NCI-H146 treated with DMSO at 0.1 percent for 48 hours (cell line): ENCODE data around the gene CFAP97D2.
"Not testable (repeated sequence)": the region's sequence is repeated elsewhere in the genome, so short reads cannot be mapped to it uniquely, and the experiment has no call there.

ENCODE experiments used
- DNase-seq: peaks from one replicate; lab custom pipeline; 2025; ENCODE audit not compliant: unreplicated experiment; lab: John Stamatoyannopoulos, UW

Gene CFAP97D2

GRCh38 chr13:114143806-114144605 lies 35.1 kb upstream of the CFAP97D2 start:
- no peak for DNase-seq

GRCh38 chr13:114144606-114145244 lies 34.3 kb upstream of the CFAP97D2 start:
- no peak for DNase-seq

GRCh38 chr13:114145256-114145655 lies 33.8 kb upstream of the CFAP97D2 start:
- DNase-seq, result no peak

GRCh38 chr13:114145722-114146121 lies 33.3 kb upstream of the CFAP97D2 start:
- no peak for DNase-seq

- DNase-seq, result no peak
These were observed 32.9 kb upstream of the CFAP97D2 start for GRCh38 chr13:114146173-114146572.

GRCh38 chr13:114146629-114147028 lies 32.4 kb upstream of the CFAP97D2 start:
- no peak for DNase-seq

GRCh38 chr13:114147803-114148520 lies 31.1 kb upstream of the CFAP97D2 start:
- DNase-seq, result no peak

GRCh38 chr13:114148521-114148855 lies 30.6 kb upstream of the CFAP97D2 start:
- DNase-seq, result no peak

GRCh38 chr13:114148886-114149285 lies 30.2 kb upstream of the CFAP97D2 start:
- not testable (repeated sequence) for DNase-seq

GRCh38 chr13:114149774-114150740 lies 29.0 kb upstream of the CFAP97D2 start:
- peak; percentile 76 for DNase-seq

- no peak for DNase-seq
These were observed 28.0 kb upstream of the CFAP97D2 start for GRCh38 chr13:114151031-114151430.

GRCh38 chr13:114151565-114152284 lies 27.3 kb upstream of the CFAP97D2 start:
- no peak for DNase-seq

GRCh38 chr13:114152285-114152645 lies 26.8 kb upstream of the CFAP97D2 start:
- DNase-seq, result no peak

GRCh38 chr13:114152831-114153371 lies 26.2 kb upstream of the CFAP97D2 start:
- no peak for DNase-seq

GRCh38 chr13:114153485-114154080 lies 25.5 kb upstream of the CFAP97D2 start:
- no peak for DNase-seq

- DNase-seq, result no peak
These were observed 24.6 kb upstream of the CFAP97D2 start for GRCh38 chr13:114154476-114154875.

- no peak for DNase-seq
These were observed 23.7 kb upstream of the CFAP97D2 start for GRCh38 chr13:114155320-114155719.

- DNase-seq, result no peak
These were observed 22.9 kb upstream of the CFAP97D2 start for GRCh38 chr13:114155926-114156883.
